GM12878 (cell line): Measurements from ENCODE around the gene TACR1. TPM values are rescaled to one million over a fixed set of nuclear protein-coding genes. Genes with fewer than 3 reads are reported as not detected.

ENCODE experiments used
- BHLHE40 ChIP-seq, 2 experiments: fragments of 450-650 bp in 1 of 2; IDR thresholded peaks; 2 replicates each; pipeline ENCODE4 v1.6.1; 2011 to 2017; ENCODE audit warnings: low read depth in 2 of 2, borderline replicate concordance in 1 of 2, improper control_type of control experiment in 1 of 2, low read length in 1 of 2, mild to moderate bottlenecking in 1 of 2
- DPF2 ChIP-seq: fragments of 450-650 bp; IDR thresholded peaks from 2 replicates; pipeline ENCODE4 v1.6.1; 2017; ENCODE audit warnings: mild to moderate bottlenecking
- ETV6 ChIP-seq, 2 experiments: fragments of 450-650 bp in 1 of 2; IDR thresholded peaks in 1 of 2; conservative IDR thresholded peaks in 1 of 2; 2 replicates each; pipeline ENCODE4 v1.6.1; 2014; ENCODE audit warnings: antibody characterized with exemption in 1 of 2, borderline replicate concordance in 1 of 2, low read depth in 1 of 2, mild to moderate bottlenecking in 1 of 2, moderate library complexity in 1 of 2
- FOXM1 ChIP-seq: IDR thresholded peaks from 2 replicates; pipeline ENCODE4 v1.6.1; 2012; ENCODE audit warnings: low read depth, mild to moderate bottlenecking, inconsistent platforms, low read length, moderate library complexity
- HDGF ChIP-seq: fragments of 450-650 bp; IDR thresholded peaks from 2 replicates; pipeline ENCODE4 v1.6.1; 2016; ENCODE audit warnings: antibody characterized with exemption
- MEF2B ChIP-seq: fragments of 450-650 bp; IDR thresholded peaks from 2 replicates; pipeline ENCODE4 v1.6.1; 2018; ENCODE audit warnings: mild to moderate bottlenecking, moderate library complexity; ENCODE audit not compliant: partially characterized antibody, poor library complexity, severe bottlenecking
- NBN ChIP-seq: fragments of 450-650 bp; IDR thresholded peaks from 2 replicates; pipeline ENCODE4 v1.6.1; 2016
- NFXL1 ChIP-seq: fragments of 450-650 bp; IDR thresholded peaks from 2 replicates; pipeline ENCODE4 v1.6.1; 2017; ENCODE audit warnings: antibody characterized with exemption, mild to moderate bottlenecking, borderline replicate concordance
- NR2F1 ChIP-seq: fragments of 450-650 bp; conservative IDR thresholded peaks from 2 replicates; pipeline ENCODE4 v1.6.1; 2017; ENCODE audit warnings: mild to moderate bottlenecking
- PAX5 ChIP-seq: IDR thresholded peaks from 2 replicates; pipeline ENCODE4 v1.6.1; 2011; ENCODE audit warnings: low read depth, low read length, borderline replicate concordance
- POU2F2 ChIP-seq: IDR thresholded peaks from 3 replicates; pipeline ENCODE4 v1.6.1; 2011; ENCODE audit warnings: low read depth, mild to moderate bottlenecking, low read length, borderline replicate concordance
- RFX5 ChIP-seq: IDR thresholded peaks from 2 replicates; pipeline ENCODE4 v1.6.1; 2011; ENCODE audit warnings: low read depth, low read length, improper control_type of control experiment
- SMC3 ChIP-seq: IDR thresholded peaks from 2 replicates; pipeline ENCODE4 v1.6.1; 2011; ENCODE audit warnings: low read length, improper control_type of control experiment, borderline replicate concordance
- SP1 ChIP-seq: IDR thresholded peaks from one replicate; pipeline ENCODE4 v1.6.1; 2011; ENCODE audit warnings: low read depth, low read length
- SREBF1 ChIP-seq: IDR thresholded peaks from 2 replicates; pipeline ENCODE4 v1.6.1; 2012; ENCODE audit warnings: mild to moderate bottlenecking, low read length
- SREBF2 ChIP-seq: IDR thresholded peaks from 2 replicates; pipeline ENCODE4 v1.6.1; 2012; ENCODE audit warnings: mild to moderate bottlenecking, low read length
- polyA plus RNA-seq, 11 experiments: library from polyadenylated mRNA; depleted of rRNA in 4 of 11; unstranded in 6 of 11; stranded (reverse) in 5 of 11; fragments of >200 nt; fragmentation: Nextera tagmentation in 4 of 11; fragmentation: Illumina TruSeq in 1 of 11; extraction: Ambion mirVana in 4 of 11; extraction: Trizol in 1 of 11; gene quantifications; 1 replicate in 1 of 11; 2 replicates in 10 of 11; pipeline versions ENCODE4 v1.2.1 to v1.2.3, GENCODE V29; 2011 to 2016; ENCODE audit warnings: inconsistent platforms in 2 of 11, missing spikeins in 2 of 11, low read depth in 1 of 11
- total RNA-seq, 4 experiments: library from RNA; depleted of rRNA in 3 of 4; stranded (reverse); fragments of >200 nt in 3 of 4; fragmentation: Illumina TruSeq in 1 of 4; extraction: Trizol in 1 of 4; gene quantifications; 2 replicates each; pipeline versions ENCODE4 v1.2.1 to v1.2.3, GENCODE V29; 2013 to 2021
- TF ChIP-seq, protein P1 (sequence below): fragments of 450-650 bp; formaldehyde crosslinking; IDR thresholded peaks from 2 replicates; pipeline ENCODE4 v1.4.0; 2020; ENCODE audit warnings: mild to moderate bottlenecking, moderate library complexity
- TF ChIP-seq, protein P2 (sequence below): IDR thresholded peaks from 2 replicates; pipeline ENCODE4 v1.6.1; 2012; ENCODE audit warnings: improper control_type of control experiment, low read depth, low read length; ENCODE audit not compliant: insufficient replicate concordance
- TF ChIP-seq, protein P3 (sequence below): IDR thresholded peaks from 2 replicates; pipeline ENCODE4 v1.6.1; 2012; ENCODE audit warnings: low read length, inconsistent platforms

Gene TACR1
- total and polyA plus RNA-seq, 10 of the 15 experiments (the other 5 are each of a cell fraction or from before 2014, with no cell fraction given): 0.04 to 1.4 (median 0.15) TPM

DNA sequence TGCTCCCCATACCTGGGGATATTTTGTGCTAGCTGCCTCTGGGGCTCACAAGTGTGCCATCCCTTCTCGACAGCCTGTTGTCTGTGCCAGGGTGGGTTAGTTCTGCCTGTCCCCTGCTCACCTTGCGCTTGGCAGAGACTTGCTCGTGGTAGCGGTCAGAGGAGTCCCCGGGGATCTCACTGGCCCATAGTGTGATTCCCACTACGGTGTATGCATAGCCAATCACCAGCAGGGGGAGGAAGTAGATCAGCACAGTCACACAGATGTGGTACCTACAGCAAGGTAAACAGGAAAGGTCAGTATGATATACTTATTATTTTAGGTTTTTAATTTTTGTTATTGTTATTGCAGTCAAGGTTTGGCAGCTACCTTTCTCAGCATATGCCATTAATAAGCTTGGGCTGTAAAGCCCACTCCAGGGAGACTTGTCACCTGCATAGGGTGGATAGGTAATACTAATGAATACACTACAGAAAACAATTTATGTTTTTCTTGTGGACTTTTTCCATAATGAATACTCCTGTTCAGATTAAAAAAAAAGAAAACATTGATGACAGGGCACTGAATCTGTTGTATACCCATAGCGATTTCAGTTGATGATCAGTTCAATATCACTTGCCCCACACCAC is 145.7 kb downstream of the TACR1 start (continued):
- TF ChIP-seq MEF2B (peak; percentile 97), BHLHE40 (IDR thresholded peaks at IDR 0.05; ENCODE audit: borderline replicate concordance in 1 of 2, low read depth in 2 of 2, low read length in 1 of 2) (peak; percentile 51 to 54; a peak in 2 of 4 replicates), NFXL1 (no peak), NR2F1 (no peak), NBN (peak; percentile 41; the same call in 1 of the 2 replicates), SMC3 (peak; percentile 88), RFX5 (peak; percentile 52; the same call in 1 of the 2 replicates), SP1 (no peak), HDGF (peak; percentile 86), DPF2 (0 out of 2 replicates have a peak, but pooled peaks have one; percentile 28), FOXM1 (no peak), POU2F2 (peak; percentile 93; the same call in 2 of the 3 replicates), SREBF1 (no peak), PAX5 (peak; percentile 52; the same call in 1 of the 2 replicates), SREBF2 (no peak), ETV6 (conservative IDR thresholded peaks at IDR 0.05 in 1 of 2, IDR thresholded peaks at IDR 0.05 in 1 of 2; ENCODE audit: borderline replicate concordance in 1 of 2, low read depth in 1 of 2) (no peak)
- TF ChIP-seq, protein P1, sequence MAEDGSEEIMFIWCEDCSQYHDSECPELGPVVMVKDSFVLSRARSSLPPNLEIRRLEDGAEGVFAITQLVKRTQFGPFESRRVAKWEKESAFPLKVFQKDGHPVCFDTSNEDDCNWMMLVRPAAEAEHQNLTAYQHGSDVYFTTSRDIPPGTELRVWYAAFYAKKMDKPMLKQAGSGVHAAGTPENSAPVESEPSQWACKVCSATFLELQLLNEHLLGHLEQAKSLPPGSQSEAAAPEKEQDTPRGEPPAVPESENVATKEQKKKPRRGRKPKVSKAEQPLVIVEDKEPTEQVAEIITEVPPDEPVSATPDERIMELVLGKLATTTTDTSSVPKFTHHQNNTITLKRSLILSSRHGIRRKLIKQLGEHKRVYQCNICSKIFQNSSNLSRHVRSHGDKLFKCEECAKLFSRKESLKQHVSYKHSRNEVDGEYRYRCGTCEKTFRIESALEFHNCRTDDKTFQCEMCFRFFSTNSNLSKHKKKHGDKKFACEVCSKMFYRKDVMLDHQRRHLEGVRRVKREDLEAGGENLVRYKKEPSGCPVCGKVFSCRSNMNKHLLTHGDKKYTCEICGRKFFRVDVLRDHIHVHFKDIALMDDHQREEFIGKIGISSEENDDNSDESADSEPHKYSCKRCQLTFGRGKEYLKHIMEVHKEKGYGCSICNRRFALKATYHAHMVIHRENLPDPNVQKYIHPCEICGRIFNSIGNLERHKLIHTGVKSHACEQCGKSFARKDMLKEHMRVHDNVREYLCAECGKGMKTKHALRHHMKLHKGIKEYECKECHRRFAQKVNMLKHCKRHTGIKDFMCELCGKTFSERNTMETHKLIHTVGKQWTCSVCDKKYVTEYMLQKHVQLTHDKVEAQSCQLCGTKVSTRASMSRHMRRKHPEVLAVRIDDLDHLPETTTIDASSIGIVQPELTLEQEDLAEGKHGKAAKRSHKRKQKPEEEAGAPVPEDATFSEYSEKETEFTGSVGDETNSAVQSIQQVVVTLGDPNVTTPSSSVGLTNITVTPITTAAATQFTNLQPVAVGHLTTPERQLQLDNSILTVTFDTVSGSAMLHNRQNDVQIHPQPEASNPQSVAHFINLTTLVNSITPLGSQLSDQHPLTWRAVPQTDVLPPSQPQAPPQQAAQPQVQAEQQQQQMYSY (CRISPR knock-in tag): no peak
- TF ChIP-seq, protein P2, sequence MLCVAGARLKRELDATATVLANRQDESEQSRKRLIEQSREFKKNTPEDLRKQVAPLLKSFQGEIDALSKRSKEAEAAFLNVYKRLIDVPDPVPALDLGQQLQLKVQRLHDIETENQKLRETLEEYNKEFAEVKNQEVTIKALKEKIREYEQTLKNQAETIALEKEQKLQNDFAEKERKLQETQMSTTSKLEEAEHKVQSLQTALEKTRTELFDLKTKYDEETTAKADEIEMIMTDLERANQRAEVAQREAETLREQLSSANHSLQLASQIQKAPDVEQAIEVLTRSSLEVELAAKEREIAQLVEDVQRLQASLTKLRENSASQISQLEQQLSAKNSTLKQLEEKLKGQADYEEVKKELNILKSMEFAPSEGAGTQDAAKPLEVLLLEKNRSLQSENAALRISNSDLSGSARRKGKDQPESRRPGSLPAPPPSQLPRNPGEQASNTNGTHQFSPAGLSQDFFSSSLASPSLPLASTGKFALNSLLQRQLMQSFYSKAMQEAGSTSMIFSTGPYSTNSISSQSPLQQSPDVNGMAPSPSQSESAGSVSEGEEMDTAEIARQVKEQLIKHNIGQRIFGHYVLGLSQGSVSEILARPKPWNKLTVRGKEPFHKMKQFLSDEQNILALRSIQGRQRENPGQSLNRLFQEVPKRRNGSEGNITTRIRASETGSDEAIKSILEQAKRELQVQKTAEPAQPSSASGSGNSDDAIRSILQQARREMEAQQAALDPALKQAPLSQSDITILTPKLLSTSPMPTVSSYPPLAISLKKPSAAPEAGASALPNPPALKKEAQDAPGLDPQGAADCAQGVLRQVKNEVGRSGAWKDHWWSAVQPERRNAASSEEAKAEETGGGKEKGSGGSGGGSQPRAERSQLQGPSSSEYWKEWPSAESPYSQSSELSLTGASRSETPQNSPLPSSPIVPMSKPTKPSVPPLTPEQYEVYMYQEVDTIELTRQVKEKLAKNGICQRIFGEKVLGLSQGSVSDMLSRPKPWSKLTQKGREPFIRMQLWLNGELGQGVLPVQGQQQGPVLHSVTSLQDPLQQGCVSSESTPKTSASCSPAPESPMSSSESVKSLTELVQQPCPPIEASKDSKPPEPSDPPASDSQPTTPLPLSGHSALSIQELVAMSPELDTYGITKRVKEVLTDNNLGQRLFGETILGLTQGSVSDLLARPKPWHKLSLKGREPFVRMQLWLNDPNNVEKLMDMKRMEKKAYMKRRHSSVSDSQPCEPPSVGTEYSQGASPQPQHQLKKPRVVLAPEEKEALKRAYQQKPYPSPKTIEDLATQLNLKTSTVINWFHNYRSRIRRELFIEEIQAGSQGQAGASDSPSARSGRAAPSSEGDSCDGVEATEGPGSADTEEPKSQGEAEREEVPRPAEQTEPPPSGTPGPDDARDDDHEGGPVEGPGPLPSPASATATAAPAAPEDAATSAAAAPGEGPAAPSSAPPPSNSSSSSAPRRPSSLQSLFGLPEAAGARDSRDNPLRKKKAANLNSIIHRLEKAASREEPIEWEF: no peak
- TF ChIP-seq, protein P3, sequence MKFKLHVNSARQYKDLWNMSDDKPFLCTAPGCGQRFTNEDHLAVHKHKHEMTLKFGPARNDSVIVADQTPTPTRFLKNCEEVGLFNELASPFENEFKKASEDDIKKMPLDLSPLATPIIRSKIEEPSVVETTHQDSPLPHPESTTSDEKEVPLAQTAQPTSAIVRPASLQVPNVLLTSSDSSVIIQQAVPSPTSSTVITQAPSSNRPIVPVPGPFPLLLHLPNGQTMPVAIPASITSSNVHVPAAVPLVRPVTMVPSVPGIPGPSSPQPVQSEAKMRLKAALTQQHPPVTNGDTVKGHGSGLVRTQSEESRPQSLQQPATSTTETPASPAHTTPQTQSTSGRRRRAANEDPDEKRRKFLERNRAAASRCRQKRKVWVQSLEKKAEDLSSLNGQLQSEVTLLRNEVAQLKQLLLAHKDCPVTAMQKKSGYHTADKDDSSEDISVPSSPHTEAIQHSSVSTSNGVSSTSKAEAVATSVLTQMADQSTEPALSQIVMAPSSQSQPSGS: no peak
